Stimulated activated CD4-positive, alpha-beta T cell treated with anti-CD3 and anti-CD28 coated beads, Interleukin-12 subunit alpha, Interleukin-12 subunit beta, amount 100 ng/mL, for 48 hours (primary cell): ENCODE results near the gene CCDC152.
"Not testable (repeated sequence)": the region's sequence is repeated elsewhere in the genome, so short reads cannot be mapped to it uniquely, and the experiment has no call there.

Experiments
- DNase-seq, 3 donors: peaks; one replicate each; pipeline ENCODE4 v3.0.0-alpha.2; 2020; ENCODE audit warnings: low read depth in 2 of 3, low spot score in 1 of 3

The CCDC152 gene

GRCh38 chr5:42844408-42844807 is 87.8 kb downstream of the CCDC152 start:
- not testable (repeated sequence) for DNase-seq

- no peak for DNase-seq
These were observed 91.9 kb downstream of the CCDC152 start for GRCh38 chr5:42848545-42848944.

GRCh38 chr5:42851481-42851880 is 94.9 kb downstream of the CCDC152 start:
- DNase-seq, result no peak
